ENCODE data around the gene SFR1.

SFR1 gene

GRCh38 chr10:104121485-104122224 is at the start of gene SFR1:
SFR1 (plus strand) TSS chr10:104122171; CDS start chr10:104122184, 13 bp downstream.
- peak; percentile 99 for DNase-seq

- no peak for DNase-seq
These were observed 49.2 kb upstream of the SFR1 start for GRCh38 chr10:104072786-104073185.

GRCh38 chr10:104074505-104074904 is 47.5 kb upstream of the SFR1 start:
- no peak for DNase-seq

GRCh38 chr10:104076743-104077160 is 45.2 kb upstream of the SFR1 start:
- no peak for DNase-seq

- DNase-seq = no peak
These were observed 44.7 kb upstream of the SFR1 start for GRCh38 chr10:104077247-104077646.

- DNase-seq = no peak
These were observed 44.3 kb upstream of the SFR1 start for GRCh38 chr10:104077663-104078151.

- peak; percentile 24 for DNase-seq
These were observed 41.2 kb upstream of the SFR1 start for GRCh38 chr10:104080762-104081161.

- DNase-seq = no peak
These were observed 40.0 kb upstream of the SFR1 start for GRCh38 chr10:104081998-104082397.

- DNase-seq = no peak
These were observed 37.4 kb upstream of the SFR1 start for GRCh38 chr10:104084482-104085142.

- DNase-seq = no peak
These were observed 36.1 kb upstream of the SFR1 start, which contains the start of gene COL17A1 for GRCh38 chr10:104085801-104086400. COL17A1 (minus strand) TSS chr10:104085880; CDS start chr10:104080673, 5,207 bp downstream.

- DNase-seq = no peak
These were observed 33.7 kb upstream of the SFR1 start for GRCh38 chr10:104088239-104088638.

GRCh38 chr10:104089621-104090020 is 32.4 kb upstream of the SFR1 start:
- no peak for DNase-seq

GRCh38 chr10:104090611-104091010 is 31.4 kb upstream of the SFR1 start:
- DNase-seq = no peak

GRCh38 chr10:104092749-104093148 is 29.2 kb upstream of the SFR1 start:
- DNase-seq = no peak

GRCh38 chr10:104096692-104097091 is 25.3 kb upstream of the SFR1 start:
- DNase-seq = no peak

GRCh38 chr10:104098358-104098925 is 23.5 kb upstream of the SFR1 start:
- no peak for DNase-seq

GRCh38 chr10:104099269-104099668 is 22.7 kb upstream of the SFR1 start:
- no peak for DNase-seq

GRCh38 chr10:104099941-104100340 is 22.0 kb upstream of the SFR1 start:
- DNase-seq = no peak

- DNase-seq = no peak
These were observed 21.2 kb upstream of the SFR1 start for GRCh38 chr10:104100795-104101194.

GRCh38 chr10:104101902-104102301 is 20.1 kb upstream of the SFR1 start:
- DNase-seq = no peak

GRCh38 chr10:104103956-104104355 is 18.0 kb upstream of the SFR1 start:
- no peak for DNase-seq

GRCh38 chr10:104104418-104104817 is 17.6 kb upstream of the SFR1 start:
- DNase-seq = no peak

GRCh38 chr10:104104926-104105325 is 17.0 kb upstream of the SFR1 start:
- no peak for DNase-seq
